Peyer's patch (tissue), 4 donors: ENCODE measurements around the gene CPT1B.
A peak's percentile ranks its signal among the peaks of the same experiment; 100 is the strongest.

Experiments used
- CTCF ChIP-seq, 6 experiments: fragments of 450-650 bp in 4 of 6; fragments of 200-600 bp in 2 of 6; sonication (generic) in 1 of 6; IDR thresholded peaks; one replicate each; pipeline ENCODE4 v1.5.1; 2017 to 2019; ENCODE audit warnings: antibody characterized with exemption in 6 of 6, mild to moderate bottlenecking in 3 of 6, moderate library complexity in 1 of 6
- POLR2A ChIP-seq, 2 donors: fragments of 450-650 bp; IDR thresholded peaks; one replicate each; pipeline ENCODE4 v1.5.1; 2017; ENCODE audit warnings: antibody characterized with exemption in 2 of 2, mild to moderate bottlenecking in 2 of 2, moderate library complexity in 2 of 2

- peak in 5 of 6 experiments; percentile 17 to 66 (median 56) for TF ChIP-seq CTCF (IDR thresholded peaks at IDR 0.05)
- peak; percentile 89 to 91 for TF ChIP-seq POLR2A (IDR thresholded peaks at IDR 0.05)
Measured at GRCh38 chr22:50525104-50525857, 52.9 kb downstream of the CPT1B start, which contains the start of gene SCO2.
